ENCODE measurements around the gene KCNG3. TPM values are rescaled to one million over a fixed set of nuclear protein-coding genes. Genes with fewer than 3 reads are reported as not detected.

Gene KCNG3
- total RNA-seq, 1 experiment from 2014 or later: 4.3 TPM

- Histone ChIP-seq H3K27me3 (ENCODE audit: control insufficient read depth, insufficient read depth, low read length) (no peaks in the 10 kb centered on the region), H3K4me3 (ENCODE audit: low read depth in 2 of 2, low read length in 2 of 2) (peak overlapping the region; percentile 93 to 94), H3K36me3 (ENCODE audit: control insufficient read depth, insufficient read depth, low read length) (no peaks in the 10 kb centered on the region), H3K27ac (ENCODE audit: low read length) (peak overlapping the region; percentile 83), H3K9me3 (ENCODE audit: control insufficient read depth, insufficient read depth, low read depth, low read length) (no peaks in the 10 kb centered on the region), H3K4me1 (ENCODE audit: control insufficient read depth, insufficient read depth, low read length) (peaks cover 24% of the 10 kb centered on the region)
- CTCF ChIA-PET: interaction anchor here (1.0 kb wide), 1 partner anchor 168 kb away, joined by 3 read pairs; no protein-coding TSS in a partner anchor
- intact Hi-C loops (cut with micrococcal nuclease; ENCODE audit: unreplicated experiment) (loop anchor here (2.0 kb wide), 1 partner anchor 167 kb away; no protein-coding TSS in a partner anchor), in situ Hi-C loops (cut with HindIII; ENCODE audit: low pct_unique_long_range_greater_than_20kb, low sequenced_read_pairs) (no loop called here)
- TF ChIP-seq CTCF (IDR thresholded peaks at IDR 0.05): no peak
- TF ChIP-seq POLR2AphosphoS5 (IDR thresholded peaks at IDR 0.05; ENCODE audit: low read depth, low read length): no peak
- no peak for TF ChIP-seq REST (IDR thresholded peaks at IDR 0.05; ENCODE audit: insufficient read depth in 1 of 2, low read depth in 2 of 2, low read length in 1 of 2)
- no peak for TF ChIP-seq SIN3A (IDR thresholded peaks at IDR 0.05; ENCODE audit: borderline replicate concordance, insufficient read depth, low read depth, low read length)
- TF ChIP-seq TCF7L2 (IDR thresholded peaks at IDR 0.05; ENCODE audit: low read depth, low read length): no peak
- no peak for DNase-seq (ENCODE audit: low read depth, low spot score)
- ATAC-seq: no peak
- BruUV-seq (replicated peaks): TSS peak; percentile 57
- POLR2A ChIA-PET: no interaction called here
These were observed 1.8 kb upstream of the KCNG3 start for GRCh38 chr2:42495611-42496010.

GRCh38 chr2:42495234-42495581, 1.4 kb upstream of the KCNG3 start:
- no peaks in the 10 kb centered on the region for H3K27me3 ChIP-seq (ENCODE audit: control insufficient read depth, insufficient read depth, low read length)
- H3K4me1 ChIP-seq (ENCODE audit: control insufficient read depth, insufficient read depth, low read length): peaks cover 24% of the 10 kb centered on the region
- TF ChIP-seq SIN3A (IDR thresholded peaks at IDR 0.05; ENCODE audit: borderline replicate concordance, insufficient read depth, low read depth, low read length) (no peak), REST (IDR thresholded peaks at IDR 0.05; ENCODE audit: insufficient read depth in 1 of 2, low read depth in 2 of 2, low read length in 1 of 2) (no peak), CTCF (IDR thresholded peaks at IDR 0.05) (no peak; the same call in 1 of the 2 replicates), POLR2AphosphoS5 (IDR thresholded peaks at IDR 0.05; ENCODE audit: low read depth, low read length) (no peak), TCF7L2 (IDR thresholded peaks at IDR 0.05; ENCODE audit: low read depth, low read length) (no peak)
- BruUV-seq (replicated peaks): no TSS peak
- intact Hi-C loops (cut with micrococcal nuclease; ENCODE audit: unreplicated experiment): loop anchor here (2.0 kb wide), 1 partner anchor 168 kb away; no protein-coding TSS in a partner anchor
- H3K36me3 ChIP-seq (ENCODE audit: control insufficient read depth, insufficient read depth, low read length): no peaks in the 10 kb centered on the region
- in situ Hi-C loops (cut with HindIII; ENCODE audit: low pct_unique_long_range_greater_than_20kb, low sequenced_read_pairs): no loop called here
- ChIA-PET POLR2A (no interaction called here), CTCF (no interaction called here)
- H3K27ac ChIP-seq (ENCODE audit: low read length): peak overlapping the region; percentile 83
- ATAC-seq (no peak), DNase-seq (ENCODE audit: low read depth, low spot score) (no peak)
- no peaks in the 10 kb centered on the region for H3K9me3 ChIP-seq (ENCODE audit: control insufficient read depth, insufficient read depth, low read depth, low read length)
- H3K4me3 ChIP-seq (ENCODE audit: low read depth in 2 of 2, low read length in 2 of 2): peak overlapping the region; percentile 93 to 94
